Vagina (tissue), 2 donors: Measurements from ENCODE around the gene GFI1.

Source experiments
- POLR2A ChIP-seq, 2 donors: fragments of 450-650 bp; IDR thresholded peaks; one replicate each; pipeline ENCODE4 v1.6.1; 2017; ENCODE audit warnings: antibody characterized with exemption in 2 of 2, mild to moderate bottlenecking in 2 of 2, moderate library complexity in 2 of 2
- POLR2AphosphoS5 ChIP-seq, 2 donors: sonication (generic); formaldehyde crosslinking; IDR thresholded peaks; one replicate each; pipeline ENCODE4 v1.9.0; 2017; ENCODE audit warnings: antibody characterized with exemption in 2 of 2, mild to moderate bottlenecking in 2 of 2, low read depth in 1 of 2; ENCODE audit not compliant: insufficient read depth in 1 of 2
- TF ChIP-seq, protein P1 (sequence below), 3 experiments: fragments of 450-650 bp in 2 of 3; fragments of 200-600 bp in 1 of 3; sonication (generic) in 1 of 3; IDR thresholded peaks; one replicate each; pipeline ENCODE4 v1.5.1; 2017 to 2019; ENCODE audit warnings: antibody characterized with exemption in 3 of 3, mild to moderate bottlenecking in 2 of 3, moderate library complexity in 2 of 3

DNA sequence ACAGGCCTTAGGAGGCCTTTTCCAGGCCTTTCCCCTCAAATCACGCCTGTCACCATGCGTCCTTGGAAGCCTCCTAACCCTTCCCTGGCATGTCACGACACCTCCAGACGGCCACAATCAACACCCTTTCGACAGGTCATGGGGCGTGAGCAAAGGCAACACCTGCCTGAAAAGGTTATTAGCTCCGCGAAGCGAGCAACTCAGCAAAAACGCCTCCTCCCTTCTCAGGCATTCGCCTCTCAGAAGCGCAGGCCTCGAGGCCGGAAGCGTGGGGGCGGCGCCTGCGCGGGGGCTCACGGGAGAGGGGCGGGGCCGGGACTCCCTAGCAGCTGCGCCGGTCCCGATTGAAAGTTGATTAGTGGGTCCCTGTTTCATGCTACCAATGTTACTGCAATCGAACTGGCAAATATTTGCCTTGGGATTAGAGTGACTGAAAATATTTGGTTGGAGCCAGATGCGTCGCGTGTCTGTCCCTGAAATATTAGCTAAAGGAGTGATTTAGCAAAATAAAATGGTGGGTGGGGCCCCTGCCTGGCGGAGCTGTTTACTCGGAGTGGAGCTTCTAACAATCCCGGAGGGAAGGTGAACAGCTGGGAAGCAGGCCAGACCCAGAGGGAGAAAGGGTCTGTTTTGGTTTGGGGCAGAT is 44.9 kb downstream of the GFI1 start:
- TF ChIP-seq, protein P1, sequence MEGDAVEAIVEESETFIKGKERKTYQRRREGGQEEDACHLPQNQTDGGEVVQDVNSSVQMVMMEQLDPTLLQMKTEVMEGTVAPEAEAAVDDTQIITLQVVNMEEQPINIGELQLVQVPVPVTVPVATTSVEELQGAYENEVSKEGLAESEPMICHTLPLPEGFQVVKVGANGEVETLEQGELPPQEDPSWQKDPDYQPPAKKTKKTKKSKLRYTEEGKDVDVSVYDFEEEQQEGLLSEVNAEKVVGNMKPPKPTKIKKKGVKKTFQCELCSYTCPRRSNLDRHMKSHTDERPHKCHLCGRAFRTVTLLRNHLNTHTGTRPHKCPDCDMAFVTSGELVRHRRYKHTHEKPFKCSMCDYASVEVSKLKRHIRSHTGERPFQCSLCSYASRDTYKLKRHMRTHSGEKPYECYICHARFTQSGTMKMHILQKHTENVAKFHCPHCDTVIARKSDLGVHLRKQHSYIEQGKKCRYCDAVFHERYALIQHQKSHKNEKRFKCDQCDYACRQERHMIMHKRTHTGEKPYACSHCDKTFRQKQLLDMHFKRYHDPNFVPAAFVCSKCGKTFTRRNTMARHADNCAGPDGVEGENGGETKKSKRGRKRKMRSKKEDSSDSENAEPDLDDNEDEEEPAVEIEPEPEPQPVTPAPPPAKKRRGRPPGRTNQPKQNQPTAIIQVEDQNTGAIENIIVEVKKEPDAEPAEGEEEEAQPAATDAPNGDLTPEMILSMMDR (IDR thresholded peaks at IDR 0.05) = no peak
- TF ChIP-seq POLR2A (IDR thresholded peaks at IDR 0.05) (no peak), POLR2AphosphoS5 (IDR thresholded peaks at IDR 0.05; ENCODE audit: insufficient read depth in 1 of 2, low read depth in 1 of 2) (no peak)
